Pancreas (tissue), 10 donors: Measurements from ENCODE around the gene ARHGDIB. TPM values are rescaled to one million over a fixed set of nuclear protein-coding genes. Genes with fewer than 3 reads are reported as not detected.

Source experiments
- ATAC-seq, 4 donors: fragments of 200-7000 bp; cut with Tn5 transposase; one replicate each; pipeline versions ENCODE4 v1.8.0 to v1.9.1; 2020; ENCODE audit warnings: mild to moderate bottlenecking in 4 of 4, moderate library complexity in 4 of 4
- DNase-seq, 6 donors: peaks; one replicate each; pipeline ENCODE4 v3.0.0-alpha.2; 2020
- FAIRE-seq: peaks from 2 replicates; lab custom pipeline; 2012; peaks lifted over from hg19 to GRCh38; lab: Jason Lieb, UNC
- H3K27ac ChIP-seq, 4 donors: fragments of 200-600 bp; sonication (generic); 1 replicate in 3 of 4; 2 replicates in 1 of 4; pipeline versions ENCODE4 v1.5.0 to v1.8.0; 2020
- H3K27me3 ChIP-seq, 4 donors: fragments of 200-600 bp; one replicate each; pipeline ENCODE4 v1.8.0; 2021
- H3K36me3 ChIP-seq, 3 donors: fragments of 200-600 bp; sonication (generic) in 1 of 3; one replicate each; pipeline versions ENCODE4 v1.5.0 to v1.8.0; 2020 to 2021
- H3K4me1 ChIP-seq, 3 donors: fragments of 200-600 bp; one replicate each; pipeline ENCODE4 v1.8.0; 2021
- H3K4me3 ChIP-seq, 4 donors: fragments of 200-600 bp; sonication (generic) in 2 of 4; one replicate each; pipeline versions ENCODE4 v1.5.0 to v1.8.0; 2020 to 2021
- H3K9me3 ChIP-seq, 4 donors: fragments of 200-600 bp; one replicate each; pipeline ENCODE4 v1.8.0; 2021
- CTCF ChIP-seq, 4 donors: fragments of 200-600 bp; sonication (generic) in 3 of 4; IDR thresholded peaks; one replicate each; pipeline versions ENCODE4 v1.5.0 to v1.8.0; 2021; ENCODE audit warnings: antibody characterized with exemption in 4 of 4
- WGBS, 2 donors: extraction: QIAGEN DNeasy Blood & Tissue Kit; methylation state at CpG; one replicate each; pipeline ENCODE4 v1.1.7; 2013; 5-methylcytosine and 5-hydroxymethylcytosine counted together
- intact Hi-C, 3 donors: fragments of 100-400 bp; cut with DNase I; formaldehyde crosslinking; loops; one replicate each; pipeline versions ENCODE4 v1.11.1 to v1.14.2; 2022
- polyA plus RNA-seq, 2 donors: library from polyadenylated mRNA; stranded (reverse); fragments of 200-250 nt; gene quantifications; one replicate each; pipeline ENCODE4 v1.2.3, GENCODE V29; 2013
- total RNA-seq, 6 donors: library from RNA; stranded (reverse); fragmentation: NEBNext Ultra II Directional in 4 of 6; extraction: Animal tissue kit (Norgen Biotek cat#: 25700) in 4 of 6; gene quantifications; one replicate each; pipeline versions ENCODE4 v1.2.1 to v1.2.4, GENCODE V29; 2021 to 2023
- donor health status: healthy with polysubstance abuse.
- donor health status: DM: no; HTN: no; CAD: no; lungs with moderate emphysema.
- donor health status: DM: no; HTN: no; CAD: no.
- donor health status: control.
- donor health status: control.
- donor health status: Bipolar disorder and iron deficiency.
- donor health status: DM: yes; HTN: yes; CAD: no.
- donor health status: DM: no; HTN: no; CAD: no.
- donor health status: DM: no; HTN: no; CAD: no.
- donor health status: DM: yes; HTN: yes; CAD: no.

Gene ARHGDIB
- total and polyA plus RNA-seq, 8 donors = 5.8 to 54.8 (median 23.4) TPM

GRCh38 chr12:14957551-14958168 is 3.7 kb downstream of the ARHGDIB start:
- 79% methylated on average over 5 of the region's 5 CpGs for WGBS, 2 donors
- peaks cover 0 to 4% (median 0%) of the 10 kb centered on the region in 3 donors for H3K4me1 ChIP-seq
- no peaks in the 10 kb centered on the region for H3K36me3 ChIP-seq
- no peaks in the 10 kb centered on the region for H3K9me3 ChIP-seq
- TF ChIP-seq CTCF (IDR thresholded peaks at IDR 0.05) = no peak
- intact Hi-C loops = no loop called here
- H3K27me3 ChIP-seq = no peaks in the 10 kb centered on the region
- DNase-seq (no peak), ATAC-seq (no peak), FAIRE-seq (no peak)
- no peak overlapping the region for H3K4me3 ChIP-seq
- no peak overlapping the region for H3K27ac ChIP-seq

DNA sequence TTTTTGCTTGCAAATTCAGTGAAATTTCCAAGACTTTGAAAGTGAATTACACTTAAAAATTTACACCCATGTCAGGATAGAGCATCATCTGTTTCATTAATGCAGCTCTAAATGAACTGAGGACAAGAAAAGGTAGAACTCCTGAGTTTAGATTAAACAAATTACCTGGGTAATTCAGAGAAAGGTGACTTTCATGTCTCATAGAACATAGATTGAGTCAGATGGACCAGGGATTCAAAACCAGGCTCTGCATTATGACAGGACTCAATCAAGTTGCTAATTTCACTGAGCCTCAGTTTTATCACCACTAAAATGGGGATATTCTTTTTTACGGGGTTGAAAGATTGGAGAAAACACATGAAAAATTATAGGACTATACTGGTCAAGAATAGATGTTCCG is 4.5 kb downstream of the ARHGDIB start:
- no peak for FAIRE-seq
- H3K4me1 ChIP-seq = peaks cover 0 to 7% (median 0%) of the 10 kb centered on the region in 3 donors

DNA sequence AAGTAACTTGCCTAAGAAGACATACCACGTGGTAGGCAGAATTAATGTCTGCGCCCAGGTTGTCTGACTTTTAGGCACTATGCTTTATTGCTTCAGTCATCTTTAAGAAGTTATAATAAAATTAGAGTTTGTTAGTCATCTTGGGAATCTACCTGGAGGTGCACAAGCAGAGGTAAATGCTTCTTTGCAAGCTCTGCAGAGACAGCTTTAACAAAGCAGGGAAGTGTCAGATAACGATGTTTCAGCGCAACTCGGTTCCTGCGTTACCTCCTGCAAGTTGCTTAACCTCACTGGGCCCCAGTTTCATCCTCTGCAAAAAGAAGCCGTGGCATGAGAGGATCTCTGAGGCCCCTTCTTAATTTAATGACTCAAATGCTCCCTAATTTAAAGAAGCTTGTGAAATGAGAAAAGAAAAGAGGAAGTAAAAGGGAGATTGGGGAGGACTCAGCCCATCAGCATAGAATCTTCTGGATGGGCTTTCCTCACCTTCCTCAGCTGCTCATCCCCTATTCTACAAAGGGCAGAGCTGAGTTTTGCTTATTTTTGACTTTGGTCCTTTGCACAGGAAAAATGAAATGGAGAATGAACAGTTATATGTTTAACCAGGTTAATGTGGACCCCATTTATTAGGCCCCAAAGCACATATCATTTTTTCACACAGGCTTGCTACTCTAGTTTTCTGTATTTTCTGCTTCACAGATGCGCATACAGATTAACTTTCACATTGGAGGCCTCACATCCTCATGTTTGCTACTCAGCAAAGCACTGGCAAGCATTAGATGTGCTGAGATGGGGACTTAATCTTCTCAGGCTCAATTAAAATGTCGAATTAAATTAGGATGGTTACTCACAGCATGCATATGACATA is 5.1 kb downstream of the ARHGDIB start:
- peaks cover 0 to 13% (median 0%) of the 10 kb centered on the region in 3 donors for H3K4me1 ChIP-seq
- H3K4me3 ChIP-seq = no peak overlapping the region
- DNase-seq (no peak), FAIRE-seq (no peak), ATAC-seq (no peak)
- intact Hi-C loops = no loop called here
- no peaks in the 10 kb centered on the region for H3K9me3 ChIP-seq
- whole genome bisulfite sequencing, 2 donors = 83 to 87% methylated on average over 9 of the region's 9 CpGs
- no peak overlapping the region for H3K27ac ChIP-seq
- no peak for TF ChIP-seq CTCF (IDR thresholded peaks at IDR 0.05)
- no peaks in the 10 kb centered on the region for H3K27me3 ChIP-seq
- H3K36me3 ChIP-seq = no peaks in the 10 kb centered on the region

More for the DNA sequence above, 4.5 kb downstream of the ARHGDIB start:
- Histone ChIP-seq H3K36me3 (no peaks in the 10 kb centered on the region), H3K27ac (no peak overlapping the region), H3K4me3 (no peak overlapping the region), H3K27me3 (no peaks in the 10 kb centered on the region), H3K9me3 (no peaks in the 10 kb centered on the region)
- ATAC-seq (no peak), DNase-seq (no peak)
- TF ChIP-seq CTCF (IDR thresholded peaks at IDR 0.05) = no peak
- 77 to 90% methylated on average over 2 of the region's 2 CpGs for WGBS, 2 donors
- intact Hi-C loops = no loop called here

- Histone ChIP-seq H3K36me3 (no peaks in the 10 kb centered on the region), H3K4me3 (no peak overlapping the region), H3K27me3 (no peaks in the 10 kb centered on the region), H3K9me3 (no peaks in the 10 kb centered on the region), H3K4me1 (peaks cover 0 to 15% (median 0%) of the 10 kb centered on the region in 3 donors), H3K27ac (no peak overlapping the region)
- TF ChIP-seq CTCF (IDR thresholded peaks at IDR 0.05) = no peak
- FAIRE-seq (no peak), ATAC-seq (no peak), DNase-seq (no peak)
- WGBS, 2 donors = 83 to 84% methylated on average over 4 of the region's 4 CpGs
- intact Hi-C loops = no loop called here
Observed at GRCh38 chr12:14954269-14954668, 7.1 kb downstream of the ARHGDIB start.
